ENCODE measurements around the gene SH3RF1.

DNA sequence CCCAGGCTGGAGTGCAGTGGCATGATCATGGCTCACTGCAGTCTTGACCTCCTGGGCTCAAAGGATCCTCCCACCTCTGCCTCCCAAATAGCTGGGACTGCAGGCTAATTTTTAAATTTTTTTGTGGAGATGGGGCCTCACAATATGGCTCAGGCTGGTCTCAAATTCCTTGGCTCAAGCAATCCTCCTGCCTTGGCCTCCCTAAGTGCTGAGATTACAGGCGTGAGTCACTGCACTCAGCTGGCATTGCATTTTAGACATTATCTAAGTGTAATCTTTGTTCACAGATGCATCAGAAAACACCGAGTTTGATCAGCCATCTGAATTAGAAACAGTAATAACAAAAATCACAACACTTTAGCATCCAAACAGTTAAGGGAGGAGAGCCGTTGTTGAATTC lies 207.3 kb downstream of the SH3RF1 start:
- TF ChIP-seq, protein P1, sequence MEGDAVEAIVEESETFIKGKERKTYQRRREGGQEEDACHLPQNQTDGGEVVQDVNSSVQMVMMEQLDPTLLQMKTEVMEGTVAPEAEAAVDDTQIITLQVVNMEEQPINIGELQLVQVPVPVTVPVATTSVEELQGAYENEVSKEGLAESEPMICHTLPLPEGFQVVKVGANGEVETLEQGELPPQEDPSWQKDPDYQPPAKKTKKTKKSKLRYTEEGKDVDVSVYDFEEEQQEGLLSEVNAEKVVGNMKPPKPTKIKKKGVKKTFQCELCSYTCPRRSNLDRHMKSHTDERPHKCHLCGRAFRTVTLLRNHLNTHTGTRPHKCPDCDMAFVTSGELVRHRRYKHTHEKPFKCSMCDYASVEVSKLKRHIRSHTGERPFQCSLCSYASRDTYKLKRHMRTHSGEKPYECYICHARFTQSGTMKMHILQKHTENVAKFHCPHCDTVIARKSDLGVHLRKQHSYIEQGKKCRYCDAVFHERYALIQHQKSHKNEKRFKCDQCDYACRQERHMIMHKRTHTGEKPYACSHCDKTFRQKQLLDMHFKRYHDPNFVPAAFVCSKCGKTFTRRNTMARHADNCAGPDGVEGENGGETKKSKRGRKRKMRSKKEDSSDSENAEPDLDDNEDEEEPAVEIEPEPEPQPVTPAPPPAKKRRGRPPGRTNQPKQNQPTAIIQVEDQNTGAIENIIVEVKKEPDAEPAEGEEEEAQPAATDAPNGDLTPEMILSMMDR (IDR thresholded peaks at IDR 0.05) = no peak
- TF ChIP-seq POLR2A (IDR thresholded peaks at IDR 0.05) = no peak
- TF ChIP-seq POLR2AphosphoS5 (IDR thresholded peaks at IDR 0.05) = no peak
